ENCODE data around the gene CRHBP. TPM values are rescaled to one million over a fixed set of nuclear protein-coding genes. Genes with fewer than 3 reads are reported as not detected.

The CRHBP gene
- total and polyA plus RNA-seq, 2 donors (not counting 1 experiment from before 2014, with no cell fraction given) = 0.62 to 1.7 TPM

GRCh38 chr5:76941442-76941841 is 11.4 kb upstream of the CRHBP start:
- Histone ChIP-seq H2AFZ (ENCODE audit: insufficient read depth, low read depth, low read length, poor library complexity, severe bottlenecking) (no peak overlapping the region), H3K36me3 (replicated peaks in 1 of 2; ENCODE audit: control extremely low read depth in 1 of 2, control insufficient read depth in 1 of 2, extremely low read depth in 1 of 2, insufficient read depth in 2 of 2, low read length in 1 of 2) (no peaks in the 10 kb centered on the region), H3K9ac (ENCODE audit: low read length) (no peak overlapping the region), H3K4me1 (ENCODE audit: control insufficient read depth in 2 of 2, insufficient read depth in 2 of 2, low read length in 2 of 2) (no peaks in the 10 kb centered on the region), H3K27me3 (replicated peaks in 1 of 4; ENCODE audit: control extremely low read depth in 1 of 4, control insufficient read depth in 3 of 4, insufficient read depth in 4 of 4, low read length in 3 of 4) (peaks cover 0 to 7% (median 1%) of the 10 kb centered on the region in 4 experiments), H3K9me3 (ENCODE audit: control extremely low read depth in 1 of 3, control insufficient read depth in 2 of 3, insufficient read depth in 1 of 3, low read length in 2 of 3) (no peaks in the 10 kb centered on the region), H3K4me3 (ENCODE audit: control extremely low read depth in 1 of 5, extremely low read depth in 1 of 5, insufficient read depth in 1 of 5, low read depth in 2 of 5, low read length in 4 of 5) (no peak overlapping the region), H3K27ac (ENCODE audit: low read length in 2 of 2) (no peak overlapping the region), H4K20me1 (ENCODE audit: control insufficient read depth, insufficient read depth, low read length, poor library complexity, severe bottlenecking) (no peaks in the 10 kb centered on the region), H3K4me2 (replicated peaks; ENCODE audit: low read depth, low read length, poor library complexity, severe bottlenecking) (no peak overlapping the region), H3K79me2 (ENCODE audit: control insufficient read depth, insufficient read depth, low read length) (no peaks in the 10 kb centered on the region)
- ATAC-seq (ENCODE audit: low read depth) (no peak), DNase-seq (no peak)
- Mint-ChIP-seq H3K27me3 (peaks cover 23% of the 10 kb centered on the region), H3K4me1 (no peaks in the 10 kb centered on the region), H3K9me3 (ENCODE audit: insufficient read depth) (peaks cover 3% of the 10 kb centered on the region), H3K4me3 (no peak overlapping the region), H3K27ac (no peak overlapping the region)
- CTCF ChIA-PET = no interaction called here
- intact Hi-C loops (cut with micrococcal nuclease) = no loop called here
- no peak for TF ChIP-seq EZH2 (IDR thresholded peaks at IDR 0.05; ENCODE audit: borderline replicate concordance, insufficient read depth, low read depth, low read length, poor library complexity, severe bottlenecking)
- TF ChIP-seq CTCF (IDR thresholded peaks at IDR 0.05) = no peak
- POLR2A ChIA-PET = no interaction called here
- no CpG with 5 or more reads among the region's 3 CpGs for WGBS (ENCODE audit: insufficient coverage)

GRCh38 chr5:76942581-76942980 is 10.3 kb upstream of the CRHBP start:
- H3K27me3 Mint-ChIP-seq = peaks cover 23% of the 10 kb centered on the region

More at GRCh38 chr5:76942581-76942980, 10.3 kb upstream of the CRHBP start:
- no peak for ATAC-seq (ENCODE audit: low read depth)
- no peak overlapping the region for H2AFZ ChIP-seq (ENCODE audit: insufficient read depth, low read depth, low read length, poor library complexity, severe bottlenecking)
- no peak overlapping the region for H3K4me2 ChIP-seq (replicated peaks; ENCODE audit: low read depth, low read length, poor library complexity, severe bottlenecking)
- Mint-ChIP-seq H3K27ac (no peak overlapping the region), H3K9me3 (ENCODE audit: insufficient read depth) (peaks cover 3% of the 10 kb centered on the region), H3K4me3 (no peak overlapping the region), H3K4me1 (no peaks in the 10 kb centered on the region)
- peaks cover 0 to 7% (median 1%) of the 10 kb centered on the region in 4 experiments for H3K27me3 ChIP-seq (replicated peaks in 1 of 4; ENCODE audit: control extremely low read depth in 1 of 4, control insufficient read depth in 3 of 4, insufficient read depth in 4 of 4, low read length in 3 of 4)
- TF ChIP-seq EZH2 (IDR thresholded peaks at IDR 0.05; ENCODE audit: borderline replicate concordance, insufficient read depth, low read depth, low read length, poor library complexity, severe bottlenecking) (no peak), CTCF (IDR thresholded peaks at IDR 0.05) (no peak)
- H3K9ac ChIP-seq (ENCODE audit: low read length) = no peak overlapping the region
- POLR2A ChIA-PET = no interaction called here
- no peaks in the 10 kb centered on the region for H3K79me2 ChIP-seq (ENCODE audit: control insufficient read depth, insufficient read depth, low read length)
- no peaks in the 10 kb centered on the region for H3K9me3 ChIP-seq (ENCODE audit: control extremely low read depth in 1 of 3, control insufficient read depth in 2 of 3, insufficient read depth in 1 of 3, low read length in 2 of 3)
- H3K36me3 ChIP-seq (replicated peaks in 1 of 2; ENCODE audit: control extremely low read depth in 1 of 2, control insufficient read depth in 1 of 2, extremely low read depth in 1 of 2, insufficient read depth in 2 of 2, low read length in 1 of 2) = no peaks in the 10 kb centered on the region
- CTCF ChIA-PET = no interaction called here
- H4K20me1 ChIP-seq (ENCODE audit: control insufficient read depth, insufficient read depth, low read length, poor library complexity, severe bottlenecking) = no peaks in the 10 kb centered on the region
- no peak for DNase-seq
- intact Hi-C loops (cut with micrococcal nuclease) = no loop called here
- no CpG with 5 or more reads among the region's 1 CpG for WGBS (ENCODE audit: insufficient coverage)
- H3K4me3 ChIP-seq (ENCODE audit: control extremely low read depth in 1 of 5, extremely low read depth in 1 of 5, insufficient read depth in 1 of 5, low read depth in 2 of 5, low read length in 4 of 5) = no peak overlapping the region
- no peaks in the 10 kb centered on the region for H3K4me1 ChIP-seq (ENCODE audit: control insufficient read depth in 2 of 2, insufficient read depth in 2 of 2, low read length in 2 of 2)
- no peak overlapping the region for H3K27ac ChIP-seq (ENCODE audit: low read length in 2 of 2)
